H1 (cell line): ENCODE data around the gene LYRM4. TPM values are rescaled to one million over a fixed set of nuclear protein-coding genes. Genes with fewer than 3 reads are reported as not detected.

Experiments
- CTCF ChIA-PET: fragments of 300-600 bp; sonication (Branson Sonifier 250); formaldehyde crosslinking; loops from one replicate; lab custom pipeline; 2021; ENCODE audit not compliant: partially characterized antibody; lab: Charles Lee
- POLR2A ChIA-PET: fragments of 300-600 bp; sonication (Branson Sonifier 250); formaldehyde crosslinking; loops from one replicate; lab custom pipeline; 2021; ENCODE audit warnings: inconsistent platforms; ENCODE audit not compliant: partially characterized antibody; lab: Charles Lee
- DNase-seq, 2 experiments: peaks; one replicate each; pipeline versions ENCODE4 v3.0.0 to v3.0.0-alpha.2; 2010 to 2022; ENCODE audit warnings: low spot score in 2 of 2, low read depth in 1 of 2, mixed read lengths in 1 of 2
- FAIRE-seq: peaks from 2 replicates; lab custom pipeline; 2011; peaks lifted over from hg19 to GRCh38; lab: Jason Lieb, UNC
- H2AFZ ChIP-seq: 2 replicates; pipeline ENCODE4 v1.8.1; 2012; ENCODE audit warnings: low read length, inconsistent platforms
- H2AK5ac ChIP-seq: 2 replicates; pipeline ENCODE4 v1.6.1; 2013; ENCODE audit warnings: low read depth, low read length
- H2BK120ac ChIP-seq: replicated peaks from 2 replicates; pipeline ENCODE3; 2013; ENCODE audit warnings: low read depth, low read length, inconsistent platforms
- H2BK12ac ChIP-seq: 2 replicates; pipeline ENCODE4 v1.6.1; 2013; ENCODE audit warnings: low read depth, low read length
- H2BK15ac ChIP-seq: 2 replicates; pipeline ENCODE4 v1.6.1; 2013; ENCODE audit warnings: low read length
- H2BK20ac ChIP-seq: 2 replicates; pipeline ENCODE4 v1.6.1; 2013; ENCODE audit warnings: low read length
- H2BK5ac ChIP-seq: 2 replicates; pipeline ENCODE4 v1.6.1; 2013; ENCODE audit warnings: low read depth, low read length
- H3K14ac ChIP-seq: 2 replicates; pipeline ENCODE4 v1.6.1; 2013; ENCODE audit warnings: inconsistent platforms; ENCODE audit not compliant: insufficient read length
- H3K18ac ChIP-seq: 2 replicates; pipeline ENCODE4 v1.6.1; 2013; ENCODE audit warnings: low read length; ENCODE audit errors: extremely low read depth
- H3K23ac ChIP-seq: 2 replicates; pipeline ENCODE4 v1.6.1; 2013; ENCODE audit warnings: inconsistent platforms; ENCODE audit not compliant: insufficient read length
- H3K23me2 ChIP-seq: 2 replicates; pipeline ENCODE4 v1.6.1; 2013; ENCODE audit warnings: low read depth, low read length
- H3K27ac ChIP-seq: 2 replicates; pipeline ENCODE4 v1.6.1; 2011; ENCODE audit warnings: low read depth, low read length, inconsistent platforms
- H3K27me3 ChIP-seq, 4 experiments: replicated peaks in 1 of 4; 1 replicate in 1 of 4; 2 replicates in 3 of 4; pipeline versions ENCODE4 v1.6.1 to v1.8.1; 2011 to 2013; ENCODE audit warnings: low read length in 3 of 4, mild to moderate bottlenecking in 3 of 4, inconsistent platforms in 2 of 4, mixed read lengths in 2 of 4, moderate library complexity in 1 of 4; ENCODE audit not compliant: control insufficient read depth in 3 of 4, insufficient read depth in 3 of 4; ENCODE audit errors: extremely low read depth in 1 of 4
- H3K36me3 ChIP-seq, 4 experiments: 2 replicates each; pipeline versions ENCODE4 v1.6.1 to v1.8.1; 2011 to 2013; ENCODE audit warnings: mild to moderate bottlenecking in 4 of 4, low read length in 3 of 4, moderate library complexity in 2 of 4, control low read depth in 1 of 4, inconsistent platforms in 1 of 4; ENCODE audit not compliant: insufficient read depth in 4 of 4, control insufficient read depth in 2 of 4
- H3K4ac ChIP-seq: replicated peaks from 2 replicates; pipeline ENCODE3; 2013; ENCODE audit warnings: low read length, low read depth, mixed read lengths, inconsistent platforms; ENCODE audit not compliant: insufficient read length
- H3K4me1 ChIP-seq, 4 experiments: replicated peaks in 1 of 4; 1 replicate in 1 of 4; 2 replicates in 3 of 4; pipeline versions ENCODE4 v1.6.1 to v1.8.1; 2011 to 2013; ENCODE audit warnings: low read length in 3 of 4, inconsistent platforms in 2 of 4, mixed read lengths in 1 of 4; ENCODE audit not compliant: insufficient read depth in 4 of 4, control insufficient read depth in 3 of 4
- H3K4me2 ChIP-seq, 2 experiments: 2 replicates each; pipeline versions ENCODE4 v1.6.1 to v1.8.1; 2011 to 2013; ENCODE audit warnings: low read depth in 2 of 2, low read length in 2 of 2, control low read depth in 1 of 2, inconsistent platforms in 1 of 2, mild to moderate bottlenecking in 1 of 2; ENCODE audit not compliant: insufficient read depth in 1 of 2
- H3K4me3 ChIP-seq, 4 experiments: fragments of 200-600, 300-600 bp in 1 of 4; sonication (generic), shearing (Covaris generic), sonication (Bioruptor Twin) in 1 of 4; 2 replicates each; pipeline versions ENCODE4 v1.5.1 to v1.8.1; 2011 to 2016; ENCODE audit warnings: low read length in 4 of 4, low read depth in 3 of 4, control low read depth in 2 of 4, inconsistent platforms in 2 of 4, mild to moderate bottlenecking in 2 of 4, mixed read lengths in 1 of 4, moderate library complexity in 1 of 4; ENCODE audit not compliant: insufficient read depth in 2 of 4; ENCODE audit errors: extremely low read depth in 1 of 4
- H3K56ac ChIP-seq: replicated peaks from 2 replicates; pipeline ENCODE3; 2013; ENCODE audit warnings: low read depth, mild to moderate bottlenecking, mixed read lengths, low read length, inconsistent platforms; ENCODE audit not compliant: insufficient read length
- H3K79me1 ChIP-seq: 2 replicates; pipeline ENCODE4 v1.6.1; 2013; ENCODE audit warnings: low read depth, low read length, control low read depth
- H3K79me2 ChIP-seq, 2 experiments: 2 replicates each; pipeline versions ENCODE4 v1.6.1 to v1.8.1; 2012 to 2013; ENCODE audit warnings: low read length in 2 of 2, mild to moderate bottlenecking in 2 of 2, inconsistent platforms in 1 of 2; ENCODE audit not compliant: insufficient read depth in 2 of 2, control insufficient read depth in 1 of 2
- H3K9ac ChIP-seq, 4 experiments: replicated peaks in 1 of 4; 1 replicate in 1 of 4; 2 replicates in 3 of 4; pipeline versions ENCODE4 v1.6.1 to v1.8.1; 2011 to 2013; ENCODE audit warnings: low read depth in 3 of 4, low read length in 3 of 4, control low read depth in 2 of 4, mild to moderate bottlenecking in 2 of 4, moderate library complexity in 2 of 4, inconsistent platforms in 1 of 4; ENCODE audit errors: extremely low read depth in 1 of 4
- H3K9me3 ChIP-seq, 2 experiments: 2 replicates each; pipeline versions ENCODE4 v1.6.1 to v1.8.1; 2012 to 2013; ENCODE audit warnings: mild to moderate bottlenecking in 2 of 2, moderate library complexity in 2 of 2, control low read depth in 1 of 2, inconsistent platforms in 1 of 2, low read depth in 1 of 2, low read length in 1 of 2, mixed read lengths in 1 of 2; ENCODE audit not compliant: insufficient read depth in 2 of 2
- H4K20me1 ChIP-seq, 2 experiments: replicated peaks in 1 of 2; 2 replicates each; pipeline versions ENCODE3 to v1.8.1; 2011 to 2013; ENCODE audit warnings: inconsistent platforms in 2 of 2, low read length in 2 of 2, mild to moderate bottlenecking in 1 of 2; ENCODE audit not compliant: insufficient read depth in 2 of 2, control insufficient read depth in 1 of 2
- H4K5ac ChIP-seq: 2 replicates; pipeline ENCODE4 v1.6.1; 2013; ENCODE audit warnings: low read length, low read depth, mixed read lengths, inconsistent platforms; ENCODE audit not compliant: insufficient read length
- H4K8ac ChIP-seq: 2 replicates; pipeline ENCODE4 v1.8.0; 2013; ENCODE audit warnings: mild to moderate bottlenecking, moderate library complexity, low read length, inconsistent platforms; ENCODE audit not compliant: insufficient read depth; ENCODE audit errors: extremely low read depth
- H4K91ac ChIP-seq: replicated peaks from 2 replicates; pipeline ENCODE3; 2013; ENCODE audit warnings: low read length, mixed read lengths, inconsistent platforms; ENCODE audit not compliant: insufficient read length
- CHD2 ChIP-seq: IDR thresholded peaks from 2 replicates; pipeline ENCODE4 v1.6.1; 2012; ENCODE audit warnings: low read length, improper control_type of control experiment
- CTCF ChIP-seq, 3 experiments: IDR thresholded peaks; 1 replicate in 2 of 3; 2 replicates in 1 of 3; pipeline versions ENCODE4 v1.5.1 to v1.6.1; 2011; ENCODE audit warnings: low read length in 3 of 3, mild to moderate bottlenecking in 3 of 3, inconsistent platforms in 2 of 3, low read depth in 1 of 3, moderate library complexity in 1 of 3; ENCODE audit not compliant: insufficient read depth in 1 of 3; ENCODE audit errors: control extremely low read depth in 1 of 3
- KDM1A ChIP-seq: fragments of 200-600, 300-600 bp; sonication (generic); IDR thresholded peaks from 2 replicates; pipeline ENCODE4 v1.7.1; 2016; ENCODE audit warnings: mild to moderate bottlenecking, low read length, borderline replicate concordance
- NANOG ChIP-seq: IDR thresholded peaks from 2 replicates; pipeline ENCODE4 v1.6.1; 2011; ENCODE audit warnings: low read length, low read depth, mild to moderate bottlenecking, inconsistent platforms; ENCODE audit not compliant: insufficient read depth, poor library complexity, severe bottlenecking
- POLR2AphosphoS5 ChIP-seq: IDR thresholded peaks from 2 replicates; pipeline ENCODE4 v1.6.1; 2011; ENCODE audit warnings: low read depth, low read length
- POU5F1 ChIP-seq: IDR thresholded peaks from 2 replicates; pipeline ENCODE4 v1.6.1; 2011; ENCODE audit warnings: low read depth, mild to moderate bottlenecking, low read length, moderate library complexity
- RXRA ChIP-seq: IDR thresholded peaks from 2 replicates; pipeline ENCODE4 v1.6.1; 2011; ENCODE audit warnings: low read depth, mild to moderate bottlenecking, low read length, moderate library complexity; ENCODE audit not compliant: insufficient read depth
- SUZ12 ChIP-seq: fragments of 200-600 bp; sonication (generic); IDR thresholded peaks from 2 replicates; pipeline ENCODE4 v1.6.1; 2012; ENCODE audit warnings: mild to moderate bottlenecking, inconsistent platforms, low read length, moderate library complexity, mixed read lengths
- TCF12 ChIP-seq: IDR thresholded peaks from 2 replicates; pipeline ENCODE4 v1.6.1; 2011; ENCODE audit warnings: low read depth, mild to moderate bottlenecking, low read length
- USF2 ChIP-seq: IDR thresholded peaks from 2 replicates; pipeline ENCODE4 v1.6.1; 2011; ENCODE audit warnings: low read length, improper control_type of control experiment
- WGBS, 2 experiments: shearing (Covaris generic) in 1 of 2; methylation state at CpG; one replicate each; pipeline versions ENCODE4 v1.1.6 to v1.1.7; 2013 to 2015; ENCODE audit warnings: low lambda C conversion rate in 2 of 2, mixed read lengths in 2 of 2, inconsistent platforms in 1 of 2, low coverage in 1 of 2, missing lambda C conversion rate in 1 of 2; ENCODE audit not compliant: insufficient replicate concordance in 2 of 2, insufficient coverage in 1 of 2, insufficient read length in 1 of 2; ENCODE audit errors: extremely low coverage in 1 of 2, missing lambda C conversion rate in 1 of 2; 5-methylcytosine and 5-hydroxymethylcytosine counted together
- polyA plus RNA-seq, 7 experiments: library from polyadenylated mRNA; depleted of rRNA in 3 of 7; stranded (reverse) in 5 of 7; unstranded in 2 of 7; fragments of >200 nt in 5 of 7; fragments of 200-250 nt in 2 of 7; gene quantifications; 1 replicate in 5 of 7; 2 replicates in 1 of 7; 4 replicates in 1 of 7; pipeline versions ENCODE4 v1.2.1 to v1.2.3, GENCODE V29; 2011 to 2013; ENCODE audit warnings: missing spikeins in 2 of 7, mixed read lengths in 2 of 7
- total RNA-seq: library from RNA; stranded (reverse); fragmentation: NEBNext Ultra II Directional; extraction: Animal tissue kit (Norgen Biotek cat#: 25700); gene quantifications from 2 replicates; pipeline ENCODE4 v1.2.1, GENCODE V29; 2021

The LYRM4 gene
- total and polyA plus RNA-seq, 2 of the 8 experiments (the other 6 are each of a cell fraction or from before 2014, with no cell fraction given): 56.6 to 62.8 TPM

DNA sequence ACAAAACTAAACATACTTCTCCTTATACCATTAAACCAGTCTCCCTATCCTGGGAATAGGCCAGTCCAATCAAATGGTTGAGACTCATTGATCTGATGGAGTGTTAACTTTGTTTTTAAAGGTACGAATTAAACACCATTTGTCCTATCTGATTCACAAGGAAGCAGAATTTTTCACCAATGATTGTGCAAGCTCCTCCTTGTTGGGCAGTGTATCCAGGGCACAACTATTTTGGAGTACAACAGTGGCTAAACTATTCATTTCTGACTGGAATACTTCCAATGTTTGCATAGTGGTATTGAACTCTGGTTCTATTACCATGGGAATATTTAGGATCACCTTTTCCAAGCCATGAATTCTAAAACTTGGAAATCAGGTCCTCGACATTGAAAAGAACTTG, 181.1 kb downstream of the LYRM4 start:
- H2BK15ac ChIP-seq: no peak overlapping the region
- H3K79me2 ChIP-seq: no peaks in the 10 kb centered on the region
- H3K56ac ChIP-seq: no peak overlapping the region
- no peak overlapping the region for H2BK20ac ChIP-seq
- DNase-seq: no peak
- no peak overlapping the region for H3K4ac ChIP-seq
- WGBS, 2 experiments: 91% methylated on average over 2 of the region's 2 CpGs; no CpG with 5 or more reads in 1 of the 2 experiments
- H3K23ac ChIP-seq: no peak overlapping the region
- no peaks in the 10 kb centered on the region for H3K9me3 ChIP-seq
- peaks cover 9 to 28% (median 25%) of the 10 kb centered on the region in 4 experiments for H3K27me3 ChIP-seq
- H2BK12ac ChIP-seq: no peak overlapping the region
- peaks cover 2% of the 10 kb centered on the region; the same call in 1 of the 2 replicates for H3K23me2 ChIP-seq
- H4K8ac ChIP-seq: no peak overlapping the region
- H4K91ac ChIP-seq: no peak overlapping the region
- no peak overlapping the region for H2BK120ac ChIP-seq
- H3K79me1 ChIP-seq: no peaks in the 10 kb centered on the region; the same call in 1 of the 2 replicates
- no peak overlapping the region for H3K14ac ChIP-seq
- H3K9ac ChIP-seq: no peak overlapping the region
- no peak overlapping the region for H3K27ac ChIP-seq
- H4K5ac ChIP-seq: no peak overlapping the region
- ChIA-PET CTCF (interaction anchor here (0.7 to 1.5 kb wide), 4 partner anchors 9 to 64 kb away, joined by 3 read pairs; no protein-coding TSS in a partner anchor), POLR2A (interaction anchor here (0.6 kb wide), 1 partner anchor 112 kb away, joined by 3 read pairs; no protein-coding TSS in a partner anchor)
- peaks cover 0 to 4% of the 10 kb centered on the region in 2 experiments for H4K20me1 ChIP-seq
- no peak overlapping the region for H2AFZ ChIP-seq
- FAIRE-seq: no peak
- no peak overlapping the region for H2BK5ac ChIP-seq
- no peak overlapping the region for H2AK5ac ChIP-seq
- no peak overlapping the region for H3K18ac ChIP-seq
- peaks cover 0 to 6% (median 0%) of the 10 kb centered on the region in 4 experiments; a peak in 2 of 7 replicates for H3K4me1 ChIP-seq
- H3K36me3 ChIP-seq: no peaks in the 10 kb centered on the region
- H3K4me2 ChIP-seq: no peak overlapping the region
- no peak overlapping the region for H3K4me3 ChIP-seq
- TF ChIP-seq POU5F1 (no peak), CTCF (IDR thresholded peaks at IDR 0.05; ENCODE audit: control extremely low read depth in 1 of 3, insufficient read depth in 1 of 3, low read depth in 1 of 3, low read length in 3 of 3) (no peak), USF2 (no peak), TCF12 (no peak), CHD2 (no peak), SUZ12 (no peak), NANOG (no peak), POLR2AphosphoS5 (no peak), KDM1A (no peak), RXRA (no peak)
